Measurements from ENCODE around the gene KCNH6.

- TF ChIP-seq CTCF (IDR thresholded peaks at IDR 0.05; ENCODE audit: borderline replicate concordance, extremely low read depth, low read length, poor library complexity, severe bottlenecking), result no peak
- no peak for TF ChIP-seq EZH2 (IDR thresholded peaks at IDR 0.05; ENCODE audit: borderline replicate concordance, low read depth, low read length, severe bottlenecking)
These were observed 47.4 kb upstream of the KCNH6 start for GRCh38 chr17:63475491-63476412.

Data from DND-41 (cell line).